H9 (cell line): ENCODE measurements around the gene MCU. TPM values are rescaled to one million over a fixed set of nuclear protein-coding genes. Genes with fewer than 3 reads are reported as not detected.
"Not testable (repeated sequence)": the region's sequence is repeated elsewhere in the genome, so short reads cannot be mapped to it uniquely, and the experiment has no call there.

Source experiments
- DNase-seq: peaks from one replicate; pipeline ENCODE4 v3.0.0-alpha.2; 2017
- H2AFZ ChIP-seq: one replicate; pipeline ENCODE4 v1.6.1; 2013; ENCODE audit warnings: mild to moderate bottlenecking, low read length, control low read depth, moderate library complexity
- H2AK5ac ChIP-seq: 2 replicates; pipeline ENCODE4 v1.6.1; 2013; ENCODE audit warnings: low read length, control low read depth, mixed read lengths; ENCODE audit not compliant: insufficient read length
- H2BK120ac ChIP-seq: one replicate; pipeline ENCODE4 v1.6.1; 2013; ENCODE audit warnings: low read depth, mild to moderate bottlenecking, low read length, control low read depth, inconsistent platforms; ENCODE audit not compliant: poor library complexity, severe bottlenecking
- H2BK12ac ChIP-seq: 2 replicates; pipeline ENCODE4 v1.6.1; 2013; ENCODE audit warnings: low read length, control low read depth, mixed read lengths, low read depth; ENCODE audit not compliant: insufficient read length
- H2BK15ac ChIP-seq: 2 replicates; pipeline ENCODE4 v1.6.1; 2013; ENCODE audit warnings: low read depth, low read length, control low read depth
- H2BK20ac ChIP-seq: one replicate; pipeline ENCODE4 v1.6.1; 2013; ENCODE audit warnings: low read depth, mild to moderate bottlenecking, low read length, control low read depth, inconsistent platforms; ENCODE audit not compliant: poor library complexity, severe bottlenecking
- H2BK5ac ChIP-seq: 2 replicates; pipeline ENCODE4 v1.6.1; 2013; ENCODE audit warnings: low read length, control low read depth, mixed read lengths; ENCODE audit not compliant: insufficient read length
- H3K14ac ChIP-seq: 2 replicates; pipeline ENCODE4 v1.6.1; 2013; ENCODE audit warnings: low read length, control low read depth; ENCODE audit not compliant: insufficient read depth
- H3K18ac ChIP-seq: 2 replicates; pipeline ENCODE4 v1.6.1; 2013; ENCODE audit warnings: low read depth, mild to moderate bottlenecking, mixed read lengths, low read length, control low read depth; ENCODE audit not compliant: insufficient read length
- H3K23ac ChIP-seq: 2 replicates; pipeline ENCODE4 v1.6.1; 2013; ENCODE audit warnings: low read length, control low read depth, mixed read lengths, low read depth; ENCODE audit not compliant: insufficient read length
- H3K23me2 ChIP-seq: 2 replicates; pipeline ENCODE4 v1.6.1; 2013; ENCODE audit warnings: low read depth, mild to moderate bottlenecking, mixed read lengths, low read length, control low read depth; ENCODE audit not compliant: insufficient read length, poor library complexity, severe bottlenecking
- H3K27ac ChIP-seq: 2 replicates; pipeline ENCODE4 v1.5.1; 2013; ENCODE audit warnings: low read length, control low read depth, mixed read lengths, low read depth; ENCODE audit not compliant: insufficient read length
- H3K27me3 ChIP-seq: 2 replicates; pipeline ENCODE4 v1.6.1; 2013; ENCODE audit warnings: low read length, control low read depth, inconsistent platforms; ENCODE audit not compliant: insufficient read depth
- H3K4ac ChIP-seq: 2 replicates; pipeline ENCODE4 v1.6.1; 2013; ENCODE audit warnings: low read depth, mild to moderate bottlenecking, control low read depth, inconsistent platforms, low read length, moderate library complexity
- H3K4me1 ChIP-seq: 2 replicates; pipeline ENCODE4 v1.6.1; 2013; ENCODE audit warnings: low read length, control low read depth, inconsistent platforms; ENCODE audit not compliant: insufficient read depth
- H3K4me2 ChIP-seq: 2 replicates; pipeline ENCODE4 v1.6.1; 2013; ENCODE audit warnings: low read length, control low read depth, mixed read lengths; ENCODE audit not compliant: insufficient read length, insufficient read depth
- H3K56ac ChIP-seq: 2 replicates; pipeline ENCODE4 v1.6.1; 2013; ENCODE audit warnings: low read depth, mild to moderate bottlenecking, mixed read lengths, low read length, control low read depth; ENCODE audit not compliant: insufficient read length
- H3K79me1 ChIP-seq: 2 replicates; pipeline ENCODE4 v1.6.1; 2013; ENCODE audit warnings: low read depth, mild to moderate bottlenecking, moderate library complexity, low read length, control low read depth, inconsistent platforms; ENCODE audit not compliant: insufficient read depth, poor library complexity, severe bottlenecking
- H3K79me2 ChIP-seq: 2 replicates; pipeline ENCODE4 v1.6.1; 2013; ENCODE audit warnings: low read length, control low read depth, inconsistent platforms; ENCODE audit not compliant: insufficient read depth
- H3K9ac ChIP-seq: 2 replicates; pipeline ENCODE4 v1.6.1; 2013; ENCODE audit warnings: low read length, control low read depth, mixed read lengths; ENCODE audit not compliant: insufficient read length; ENCODE audit errors: extremely low read depth
- H3K9me3 ChIP-seq: one replicate; pipeline ENCODE4 v1.6.1; 2013; ENCODE audit warnings: low read depth, low read length, inconsistent platforms; ENCODE audit not compliant: control insufficient read depth
- H3T11ph ChIP-seq: one replicate; pipeline ENCODE4 v1.6.1; 2013; ENCODE audit warnings: mild to moderate bottlenecking, low read length, control low read depth, inconsistent platforms
- H4K20me1 ChIP-seq: one replicate; pipeline ENCODE4 v1.6.1; 2013; ENCODE audit not compliant: control insufficient read depth, insufficient read length, insufficient read depth
- H4K5ac ChIP-seq: 2 replicates; pipeline ENCODE4 v1.6.1; 2013; ENCODE audit warnings: low read depth, mild to moderate bottlenecking, mixed read lengths, low read length, control low read depth; ENCODE audit not compliant: insufficient read length
- H4K8ac ChIP-seq: replicated peaks from 2 replicates; pipeline ENCODE4 v1.6.1; 2013; ENCODE audit warnings: low read length, control low read depth, mixed read lengths, low read depth; ENCODE audit not compliant: insufficient read length
- H4K91ac ChIP-seq: 2 replicates; pipeline ENCODE4 v1.6.1; 2013; ENCODE audit warnings: low read depth, mild to moderate bottlenecking, moderate library complexity, mixed read lengths, low read length, control low read depth; ENCODE audit not compliant: insufficient read length
- H3K27ac Mint-ChIP-seq, 3 experiments: 2 replicates in 2 of 3; 3 replicates in 1 of 3; pipeline ENCODE4 v1.8.0; 2020 to 2021; ENCODE audit warnings: mixed read lengths in 3 of 3, mild to moderate bottlenecking in 1 of 3, moderate library complexity in 1 of 3
- H3K27me3 Mint-ChIP-seq: 2 replicates; pipeline ENCODE4 v1.8.0; 2021; ENCODE audit warnings: low read depth, mild to moderate bottlenecking, moderate library complexity, mixed read lengths
- H3K36me3 Mint-ChIP-seq, 3 experiments: 2 replicates in 2 of 3; 3 replicates in 1 of 3; pipeline ENCODE4 v1.8.0; 2020 to 2021; ENCODE audit warnings: low read depth in 3 of 3, mixed read lengths in 3 of 3; ENCODE audit not compliant: insufficient read depth in 1 of 3
- H3K4me1 Mint-ChIP-seq, 2 experiments: 2 replicates each; pipeline ENCODE4 v1.8.0; 2020; ENCODE audit warnings: mixed read lengths in 2 of 2
- H3K4me3 Mint-ChIP-seq, 2 experiments: 2 replicates in 1 of 2; 3 replicates in 1 of 2; pipeline ENCODE4 v1.8.0; 2020 to 2021; ENCODE audit warnings: mild to moderate bottlenecking in 2 of 2, mixed read lengths in 2 of 2, moderate library complexity in 1 of 2
- H3K9me3 Mint-ChIP-seq, 2 experiments: 2 replicates in 1 of 2; 3 replicates in 1 of 2; pipeline ENCODE4 v1.8.0; 2020; ENCODE audit warnings: mild to moderate bottlenecking in 2 of 2, mixed read lengths in 2 of 2, moderate library complexity in 1 of 2
- WGBS: extraction: QIAGEN DNeasy Blood & Tissue Kit; methylation state at CpG from one replicate; pipeline ENCODE4 v1.1.7; 2013; ENCODE audit warnings: missing lambda C conversion rate, low lambda C conversion rate, mixed read lengths; ENCODE audit not compliant: insufficient read length; ENCODE audit errors: extremely low coverage; 5-methylcytosine and 5-hydroxymethylcytosine counted together
- total RNA-seq: library from RNA; stranded (reverse); gene quantifications from 2 replicates; pipeline ENCODE4 v1.2.1, GENCODE V29; 2021
- TF ChIP-seq, protein P1 (sequence below): fragments of 200-600 bp; sonication (generic); conservative IDR thresholded peaks from 3 replicates; pipeline ENCODE4 v1.8.0; 2021; ENCODE audit warnings: antibody characterized with exemption, mild to moderate bottlenecking

MCU gene
- total RNA-seq, 1 experiment from 2014 or later: 36.6 TPM

DNA sequence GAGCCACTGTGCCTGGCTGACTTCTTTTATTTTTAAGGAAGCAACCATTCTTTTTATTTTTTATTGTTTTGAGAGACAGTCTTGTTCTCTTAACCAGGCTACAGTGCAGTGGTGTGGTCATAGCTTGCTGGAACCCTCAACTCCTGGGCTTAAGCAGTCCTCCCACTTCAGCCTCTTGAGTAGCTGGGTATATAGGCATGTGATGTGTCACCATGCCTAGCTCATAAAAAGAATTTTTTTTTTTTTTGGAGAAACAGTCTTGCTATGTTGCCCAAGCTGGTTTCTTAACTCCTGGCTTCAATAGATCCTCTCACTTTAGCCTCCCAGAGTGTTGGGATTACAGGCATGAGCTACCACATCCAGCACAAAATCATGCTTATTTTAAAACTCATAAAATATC lies 5.8 kb downstream of the MCU start:
- Mint-ChIP-seq H3K27me3 (no peaks in the 10 kb centered on the region), H3K4me3 (no peak overlapping the region), H3K4me1 (peaks cover 16 to 26% of the 10 kb centered on the region in 2 experiments), H3K9me3 (no peaks in the 10 kb centered on the region; a peak in 1 of 5 replicates), H3K36me3 (peaks cover 0 to 4% (median 0%) of the 10 kb centered on the region in 3 experiments; a peak in 1 of 7 replicates), H3K27ac (no peak overlapping the region)
- Histone ChIP-seq H3K9ac (no peak overlapping the region), H4K8ac (no peak overlapping the region), H2BK12ac (no peak overlapping the region), H3K23ac (no peak overlapping the region), H3K79me1 (peaks cover 2% of the 10 kb centered on the region), H4K5ac (no peak overlapping the region), H3K23me2 (peaks cover 4% of the 10 kb centered on the region), H2BK5ac (no peak overlapping the region), H3K27me3 (no peaks in the 10 kb centered on the region), H3K9me3 (no peaks in the 10 kb centered on the region), H2AFZ (no peak overlapping the region), H3K4me2 (no peak overlapping the region), H3T11ph (no peak overlapping the region), H2BK120ac (no peak overlapping the region), H2BK20ac (no peak overlapping the region), H3K4me1 (peaks cover 8% of the 10 kb centered on the region; the same call in 1 of the 2 replicates), H3K18ac (no peak overlapping the region), H3K4ac (no peak overlapping the region), H3K14ac (no peak overlapping the region), H3K56ac (no peak overlapping the region), H2BK15ac (no peak overlapping the region), H2AK5ac (no peak overlapping the region), H4K20me1 (no peaks in the 10 kb centered on the region), H3K79me2 (peaks cover 27% of the 10 kb centered on the region; the same call in 1 of the 2 replicates), H4K91ac (no peak overlapping the region), H3K27ac (no peak overlapping the region)
- no peak for DNase-seq
- TF ChIP-seq, protein P1, sequence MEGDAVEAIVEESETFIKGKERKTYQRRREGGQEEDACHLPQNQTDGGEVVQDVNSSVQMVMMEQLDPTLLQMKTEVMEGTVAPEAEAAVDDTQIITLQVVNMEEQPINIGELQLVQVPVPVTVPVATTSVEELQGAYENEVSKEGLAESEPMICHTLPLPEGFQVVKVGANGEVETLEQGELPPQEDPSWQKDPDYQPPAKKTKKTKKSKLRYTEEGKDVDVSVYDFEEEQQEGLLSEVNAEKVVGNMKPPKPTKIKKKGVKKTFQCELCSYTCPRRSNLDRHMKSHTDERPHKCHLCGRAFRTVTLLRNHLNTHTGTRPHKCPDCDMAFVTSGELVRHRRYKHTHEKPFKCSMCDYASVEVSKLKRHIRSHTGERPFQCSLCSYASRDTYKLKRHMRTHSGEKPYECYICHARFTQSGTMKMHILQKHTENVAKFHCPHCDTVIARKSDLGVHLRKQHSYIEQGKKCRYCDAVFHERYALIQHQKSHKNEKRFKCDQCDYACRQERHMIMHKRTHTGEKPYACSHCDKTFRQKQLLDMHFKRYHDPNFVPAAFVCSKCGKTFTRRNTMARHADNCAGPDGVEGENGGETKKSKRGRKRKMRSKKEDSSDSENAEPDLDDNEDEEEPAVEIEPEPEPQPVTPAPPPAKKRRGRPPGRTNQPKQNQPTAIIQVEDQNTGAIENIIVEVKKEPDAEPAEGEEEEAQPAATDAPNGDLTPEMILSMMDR: no peak

- not testable (repeated sequence) for H4K91ac ChIP-seq, H2BK12ac ChIP-seq, H2AK5ac ChIP-seq, H3K9me3 Mint-ChIP-seq, H2BK15ac ChIP-seq, H3K27me3 ChIP-seq, H3K9me3 ChIP-seq, H3K4me3 Mint-ChIP-seq, H3T11ph ChIP-seq, H3K18ac ChIP-seq, H4K5ac ChIP-seq, H3K4me1 Mint-ChIP-seq, H2BK20ac ChIP-seq, H4K8ac ChIP-seq, H3K4ac ChIP-seq, H3K79me1 ChIP-seq, H3K23ac ChIP-seq, H3K27me3 Mint-ChIP-seq, H3K36me3 Mint-ChIP-seq, H4K20me1 ChIP-seq, H3K14ac ChIP-seq, H2BK5ac ChIP-seq, H3K4me2 ChIP-seq, H3K23me2 ChIP-seq, DNase-seq, H3K9ac ChIP-seq, H3K27ac ChIP-seq, H2BK120ac ChIP-seq, H3K4me1 ChIP-seq, H2AFZ ChIP-seq, H3K56ac ChIP-seq
- peaks cover 12% of the 10 kb centered on the region; the same call in 1 of the 2 replicates for H3K79me2 ChIP-seq
- H3K27ac Mint-ChIP-seq: peak overlapping the region in 2 of 3 experiments; percentile 5 to 58; a peak in 1 of 7 replicates
- WGBS: no CpG with 5 or more reads among the region's 5 CpGs
Observed at GRCh38 chr10:72702465-72702864, 10.5 kb downstream of the MCU start.
